Hematopoietic multipotent progenitor cell treated with erythropoietin and hydrocortisone succinate and interleukin-3 and kit ligand, for 8 days (in vitro differentiated cells): ENCODE results near the gene ACSF3.
"Not testable (repeated sequence)": the region's sequence is repeated elsewhere in the genome, so short reads cannot be mapped to it uniquely, and the experiment has no call there.

Experiments used
- DNase-seq: peaks from one replicate; pipeline ENCODE4 v3.0.0-alpha.2; 2015

ACSF3 gene

GRCh38 chr16:89179656-89180315 lies 86.1 kb downstream of the ACSF3 start:
- no peak for DNase-seq

- DNase-seq, result no peak
These were observed 89.8 kb downstream of the ACSF3 start for GRCh38 chr16:89183463-89183862.

- DNase-seq, result no peak
These were observed 90.5 kb downstream of the ACSF3 start for GRCh38 chr16:89183975-89184676.

- no peak for DNase-seq
These were observed 91.0 kb downstream of the ACSF3 start for GRCh38 chr16:89184677-89184932.

GRCh38 chr16:89184933-89185794 lies 91.5 kb downstream of the ACSF3 start:
- DNase-seq, result no peak

GRCh38 chr16:89185887-89186592 lies 92.4 kb downstream of the ACSF3 start:
- DNase-seq, result not testable (repeated sequence)

- not testable (repeated sequence) for DNase-seq
These were observed 93.0 kb downstream of the ACSF3 start for GRCh38 chr16:89186593-89187031.

GRCh38 chr16:89187032-89187769 lies 93.5 kb downstream of the ACSF3 start:
- peak; percentile 31 for DNase-seq

- no peak for DNase-seq
These were observed 94.2 kb downstream of the ACSF3 start for GRCh38 chr16:89187770-89188392.

GRCh38 chr16:89188471-89189357 lies 95.1 kb downstream of the ACSF3 start:
- DNase-seq, result not testable (repeated sequence)

GRCh38 chr16:89189358-89190025 lies 95.8 kb downstream of the ACSF3 start:
- no peak for DNase-seq

GRCh38 chr16:89190150-89190958 lies 96.7 kb downstream of the ACSF3 start:
- DNase-seq, result no peak

- DNase-seq, result no peak
These were observed 97.6 kb downstream of the ACSF3 start for GRCh38 chr16:89191033-89191900.

GRCh38 chr16:89191901-89192185 lies 98.2 kb downstream of the ACSF3 start:
- DNase-seq, result no peak

GRCh38 chr16:89192186-89192955 lies 98.7 kb downstream of the ACSF3 start:
- DNase-seq, result peak; percentile 59

GRCh38 chr16:89192956-89193575 lies 99.4 kb downstream of the ACSF3 start:
- DNase-seq, result peak; percentile 32

GRCh38 chr16:89193576-89194293 lies 100.1 kb downstream of the ACSF3 start:
- DNase-seq, result no peak
